ENCODE results near the gene MTREX. TPM values are rescaled to one million over a fixed set of nuclear protein-coding genes. Genes with fewer than 3 reads are reported as not detected.

The MTREX gene
- total RNA-seq, 1 donor from 2014 or later, result 21.1 TPM

DNA sequence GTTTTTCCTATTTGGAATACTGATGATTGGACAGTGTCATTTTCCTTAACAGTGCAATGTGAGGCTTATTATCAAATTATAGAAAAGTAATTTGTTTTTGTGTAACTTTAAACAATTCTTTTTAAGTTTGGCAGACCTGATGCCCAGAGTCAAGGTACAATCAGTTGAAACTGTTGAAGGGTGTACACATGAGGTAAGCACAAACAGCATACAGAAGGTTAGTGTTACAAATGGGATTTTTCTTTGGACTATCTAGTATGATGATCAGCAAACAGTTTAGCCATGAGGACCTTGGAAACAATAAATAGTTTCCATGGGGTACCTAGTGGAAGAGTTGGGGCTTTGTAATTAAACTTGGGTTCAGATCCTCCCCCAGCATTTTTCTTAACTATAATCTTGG, 16.2 kb downstream of the MTREX start:
- ATAC-seq, result peak; percentile 89
- DNase-seq (ENCODE audit: low spot score), result no peak

DNA sequence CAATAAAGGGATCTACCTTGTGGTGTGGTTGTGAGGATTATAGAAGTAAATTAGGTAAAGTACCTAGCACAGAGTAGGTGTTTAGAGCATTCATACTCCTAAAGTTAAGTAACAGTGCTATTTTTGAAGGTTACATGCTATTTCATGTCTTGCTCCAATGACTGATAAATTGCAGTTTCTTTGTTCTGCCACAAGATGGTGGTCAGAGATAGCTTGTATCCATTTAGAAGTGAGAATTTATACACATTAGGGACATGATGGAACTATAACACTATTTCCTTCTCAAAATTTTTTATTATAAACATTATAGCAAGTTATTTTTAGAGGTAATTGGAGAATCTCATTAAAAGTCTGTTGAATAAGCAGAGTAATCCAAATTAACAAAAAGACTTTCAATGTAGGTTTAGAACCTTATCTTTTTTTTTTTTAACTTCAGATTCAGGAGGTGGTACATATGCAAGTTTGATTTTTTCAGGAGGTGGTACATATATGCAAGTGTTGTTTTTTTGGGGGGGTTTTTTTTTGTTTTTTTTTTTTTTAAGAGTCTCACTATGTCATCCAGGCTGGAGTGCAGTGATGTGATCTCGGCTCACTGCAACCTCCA, 17.1 kb downstream of the MTREX start:
- ATAC-seq (peak; percentile 86), DNase-seq (ENCODE audit: low spot score) (no peak)

DNA sequence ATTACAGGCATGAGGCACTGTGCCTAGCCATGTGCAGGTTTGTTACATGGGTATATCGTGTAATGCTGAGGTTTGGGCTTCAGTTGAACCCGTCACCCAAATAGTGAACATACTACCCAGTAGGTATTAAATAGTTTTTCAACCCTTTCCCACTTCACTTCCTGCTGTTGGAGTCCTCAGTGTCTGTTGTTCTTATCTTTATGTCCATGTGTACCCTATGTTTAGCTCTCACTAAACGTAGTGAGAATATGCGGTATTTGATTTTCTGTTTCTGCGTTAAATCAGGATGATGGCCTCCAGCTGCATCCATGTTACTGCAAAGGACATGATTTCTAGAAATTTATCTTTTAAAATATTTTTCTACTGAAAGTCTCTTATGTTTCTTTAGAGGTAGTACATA, 17.8 kb downstream of the MTREX start:
- ATAC-seq (no peak), DNase-seq (ENCODE audit: low spot score) (no peak)

DNA sequence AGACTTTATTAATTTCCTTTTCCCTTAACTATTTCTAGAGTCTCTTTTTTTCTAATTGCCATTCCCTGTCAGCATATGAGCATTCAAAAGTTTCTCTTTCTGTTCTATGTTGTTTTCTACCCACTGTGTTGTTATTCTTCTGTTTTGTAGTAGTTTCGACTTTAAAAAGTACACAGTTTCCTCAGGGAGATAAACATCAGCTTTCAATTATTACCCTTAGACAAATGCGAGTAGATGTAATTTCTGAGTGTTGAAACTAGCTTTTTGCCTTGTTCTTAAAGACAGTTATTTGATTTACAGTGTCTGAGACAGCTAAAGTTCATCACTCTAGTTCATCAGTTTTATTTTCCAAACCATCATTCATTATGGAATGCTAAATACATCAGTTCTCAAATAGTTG, 19.5 kb downstream of the MTREX start:
- no peak for DNase-seq (ENCODE audit: low spot score)
- ATAC-seq, result no peak

DNA sequence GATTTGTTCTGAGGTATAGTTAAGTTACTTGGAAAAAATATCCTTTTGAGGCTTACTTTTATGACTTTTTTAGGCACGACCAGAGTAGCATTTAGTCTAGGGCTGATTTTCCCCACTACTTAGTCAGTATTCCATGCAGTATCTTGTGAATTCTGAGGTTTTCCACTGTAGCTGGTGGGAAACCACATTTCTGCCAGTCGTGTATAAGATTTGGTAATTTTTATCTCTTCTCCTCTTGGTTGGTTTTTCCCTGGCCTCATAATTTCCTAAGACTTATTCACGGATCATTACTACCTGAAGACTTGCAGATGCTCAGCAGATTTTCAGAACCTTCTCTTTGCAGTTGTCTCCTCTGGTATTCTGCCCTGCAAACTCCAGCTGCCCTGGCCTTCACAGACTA, 23.5 kb downstream of the MTREX start:
- no peak for ATAC-seq

DNA sequence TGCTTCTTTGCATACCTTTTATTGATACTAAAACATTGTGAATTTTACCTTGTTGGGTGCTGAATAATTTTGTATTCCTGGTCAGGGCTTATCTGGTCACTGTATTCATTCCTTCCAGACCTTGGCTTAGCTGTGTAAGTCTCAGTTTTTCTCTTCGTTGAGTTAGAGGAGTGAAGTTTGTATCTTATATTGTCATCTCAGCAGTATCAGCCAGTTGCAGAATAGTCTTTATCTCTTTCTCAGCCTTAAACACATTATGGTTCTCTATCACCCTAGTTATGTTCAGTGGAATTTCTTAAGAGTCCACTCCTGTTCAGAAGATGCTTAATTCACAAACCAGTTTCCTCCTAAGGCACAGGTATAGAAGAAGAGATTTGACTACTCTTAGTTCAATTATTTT, 25.2 kb downstream of the MTREX start:
- no peak for ATAC-seq
- no peak for DNase-seq (ENCODE audit: low spot score)

More for the DNA sequence above, 23.5 kb downstream of the MTREX start:
- no peak for DNase-seq (ENCODE audit: low spot score)

DNA sequence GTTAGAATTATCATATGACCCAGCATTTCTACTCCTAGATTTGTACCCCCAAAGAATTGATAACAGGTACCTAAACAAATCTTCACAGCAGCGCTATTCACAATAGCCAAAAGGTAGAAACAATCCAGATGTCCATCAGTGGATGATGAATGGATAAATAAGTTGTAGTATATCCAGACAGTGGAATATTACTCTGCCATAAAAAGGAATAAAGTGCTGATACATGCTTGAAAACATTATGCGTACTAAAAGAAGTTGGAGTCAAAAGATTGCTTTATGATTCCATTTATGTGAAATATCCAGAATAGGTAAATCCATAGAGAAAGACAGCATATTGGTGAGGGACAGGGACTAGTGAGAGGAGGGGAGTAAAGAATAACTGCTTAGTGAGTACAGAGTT, 26.0 kb downstream of the MTREX start:
- no peak for DNase-seq (ENCODE audit: low spot score)
- ATAC-seq, result no peak

DNA sequence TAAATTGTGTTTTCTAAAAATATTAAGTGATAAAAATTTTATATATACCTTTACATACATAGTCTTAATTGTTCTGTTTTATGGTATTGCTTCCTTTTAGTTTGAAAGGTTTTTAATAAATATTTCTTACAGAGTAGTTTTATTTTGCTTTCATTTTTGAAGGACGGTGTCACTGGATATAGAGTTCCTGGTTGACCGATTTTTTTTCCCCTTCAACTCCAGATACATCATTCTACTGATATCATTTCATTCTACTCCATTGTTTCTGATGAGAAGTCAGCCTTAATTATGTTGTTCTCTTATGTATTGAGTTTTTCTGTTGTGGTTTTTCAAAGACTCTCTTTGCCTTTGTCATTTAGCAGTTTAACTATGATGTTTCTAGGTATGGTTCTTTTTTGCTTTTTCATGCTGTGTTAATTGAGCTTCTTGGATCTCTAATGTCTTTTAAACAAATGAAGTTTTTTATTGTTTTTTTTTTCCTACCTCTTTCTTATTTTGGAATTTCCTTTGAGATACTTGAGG, 30.4 kb downstream of the MTREX start:
- DNase-seq (ENCODE audit: low spot score) (no peak), ATAC-seq (peak; percentile 60)

DNA sequence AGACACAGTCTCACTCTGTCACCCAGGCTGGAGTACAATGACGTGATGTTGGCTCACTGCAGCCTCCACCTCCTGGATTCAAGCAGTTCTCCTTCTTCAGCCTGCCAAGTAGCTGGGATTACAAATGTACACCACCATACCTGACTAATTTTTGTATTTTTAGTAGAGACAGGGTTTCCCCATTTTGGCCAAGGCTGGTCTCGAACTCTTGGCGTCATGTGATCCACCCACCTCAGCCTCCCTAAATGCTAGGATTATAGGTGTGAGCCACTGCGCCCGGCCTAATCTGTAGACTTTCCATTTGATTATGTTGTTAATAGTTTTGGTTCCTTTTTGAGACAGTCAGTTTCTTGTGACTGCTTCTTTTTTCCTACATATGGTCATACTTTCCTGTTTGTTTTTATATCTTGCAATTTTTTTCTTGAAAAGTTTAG, 31.0 kb downstream of the MTREX start:
- no peak for DNase-seq (ENCODE audit: low spot score)
- ATAC-seq, result peak; percentile 53

DNA sequence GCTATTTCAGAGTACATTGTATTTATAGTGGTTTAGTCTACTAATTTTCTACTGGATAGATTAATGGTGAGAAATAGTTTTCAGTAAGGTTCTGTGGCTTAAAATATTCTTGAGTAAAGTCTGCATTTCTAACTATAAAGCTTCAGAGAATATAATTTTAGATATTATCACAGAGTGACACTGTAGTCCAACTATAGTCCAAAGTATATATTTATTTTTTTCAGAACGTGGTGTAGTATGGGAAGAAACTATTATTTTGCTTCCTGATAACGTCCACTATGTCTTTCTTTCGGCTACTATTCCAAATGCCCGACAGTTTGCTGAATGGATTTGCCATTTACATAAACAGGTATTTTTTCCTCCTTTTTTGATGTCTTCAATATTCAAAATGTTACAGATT, 35.3 kb downstream of the MTREX start:
- DNase-seq (ENCODE audit: low spot score) (no peak), ATAC-seq (peak; percentile 37)

DNA sequence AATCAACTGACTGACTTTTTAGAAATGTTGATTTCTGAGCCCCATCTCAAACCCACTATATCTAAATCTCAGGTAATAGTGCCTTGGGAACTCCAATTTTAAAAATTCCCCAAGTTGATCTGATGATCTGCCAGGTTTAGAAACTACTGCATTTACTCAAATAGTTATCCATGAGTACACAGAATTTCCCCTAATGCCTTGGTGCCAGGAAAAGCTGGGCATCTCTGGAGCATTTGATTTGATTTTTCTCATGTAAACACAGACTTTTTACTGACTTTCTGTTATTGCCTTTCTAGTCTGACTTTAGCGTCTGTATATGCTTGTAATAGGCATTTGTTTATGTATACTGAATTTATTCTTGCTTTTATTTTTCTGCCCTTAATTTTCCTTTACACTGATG, 35.8 kb downstream of the MTREX start:
- ATAC-seq, result peak; percentile 54

DNA sequence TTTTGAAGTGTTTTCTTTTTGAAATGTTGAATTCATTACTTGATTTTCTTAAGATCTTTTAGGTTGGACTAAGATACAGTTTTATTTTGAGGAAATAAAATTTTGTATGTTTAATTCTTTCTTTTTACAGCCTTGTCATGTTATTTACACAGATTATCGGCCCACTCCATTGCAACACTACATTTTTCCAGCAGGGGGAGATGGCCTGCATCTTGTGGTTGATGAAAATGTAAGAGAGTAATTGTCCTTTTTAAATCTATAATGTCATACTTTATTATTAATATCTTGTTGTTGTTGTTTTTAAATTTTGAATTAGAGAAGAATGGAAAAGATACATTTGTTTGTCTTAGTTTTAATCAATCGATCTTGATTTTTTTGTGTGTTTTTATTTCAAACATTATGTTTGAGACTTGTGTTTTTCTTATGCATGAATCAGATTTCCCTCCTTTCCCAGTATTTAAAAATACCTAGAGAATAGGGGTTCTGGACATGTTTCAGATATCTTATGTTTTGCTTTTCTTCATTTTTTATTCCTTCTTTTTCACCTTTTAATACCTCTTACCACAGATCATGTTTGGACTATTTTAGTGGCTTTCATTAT, 36.7 kb downstream of the MTREX start:
- DNase-seq (ENCODE audit: low spot score) (peak; percentile 62), ATAC-seq (peak; percentile 70)

More for the DNA sequence above, 35.8 kb downstream of the MTREX start:
- DNase-seq (ENCODE audit: low spot score), result no peak

DNA sequence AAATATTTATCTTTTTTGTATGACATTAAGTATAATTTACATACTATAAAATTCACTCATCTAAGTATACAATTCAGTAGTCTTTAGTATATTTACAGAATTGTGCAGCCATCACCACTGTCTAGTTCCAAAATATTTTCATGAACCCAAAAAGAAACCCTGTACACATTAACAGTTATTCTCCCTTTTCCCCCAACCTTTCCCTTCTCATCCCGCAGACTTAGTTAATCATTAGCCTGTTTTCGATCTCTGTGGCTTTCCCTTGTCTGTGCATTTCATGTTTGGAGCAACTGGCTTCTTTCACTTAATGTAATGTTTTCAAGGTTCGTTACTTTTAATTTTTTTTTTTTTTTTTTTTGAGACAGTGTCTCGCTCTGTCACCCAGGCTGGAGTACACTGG, 37.5 kb downstream of the MTREX start:
- peak; percentile 85 for ATAC-seq
- DNase-seq (ENCODE audit: low spot score), result no peak

DNA sequence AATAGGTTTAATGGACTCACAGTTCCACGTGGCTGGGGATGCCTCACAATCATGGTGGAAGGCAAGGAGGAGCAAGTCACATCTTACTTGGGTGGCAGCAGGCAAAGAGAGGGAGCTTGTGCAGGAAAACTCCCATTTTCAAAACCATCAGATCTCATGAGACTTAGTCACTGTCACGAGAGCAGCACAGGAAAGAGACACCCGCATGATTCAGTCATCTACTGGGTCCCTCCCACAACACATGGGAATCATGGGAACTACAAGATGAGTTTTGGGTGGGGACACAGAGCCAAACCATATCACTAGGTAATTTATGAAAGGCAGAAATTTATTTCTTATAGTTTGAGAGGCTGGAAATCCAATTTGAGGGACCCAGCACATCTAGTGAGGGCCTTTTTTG, 40.0 kb downstream of the MTREX start:
- DNase-seq (ENCODE audit: low spot score) (no peak), ATAC-seq (no peak)

DNA sequence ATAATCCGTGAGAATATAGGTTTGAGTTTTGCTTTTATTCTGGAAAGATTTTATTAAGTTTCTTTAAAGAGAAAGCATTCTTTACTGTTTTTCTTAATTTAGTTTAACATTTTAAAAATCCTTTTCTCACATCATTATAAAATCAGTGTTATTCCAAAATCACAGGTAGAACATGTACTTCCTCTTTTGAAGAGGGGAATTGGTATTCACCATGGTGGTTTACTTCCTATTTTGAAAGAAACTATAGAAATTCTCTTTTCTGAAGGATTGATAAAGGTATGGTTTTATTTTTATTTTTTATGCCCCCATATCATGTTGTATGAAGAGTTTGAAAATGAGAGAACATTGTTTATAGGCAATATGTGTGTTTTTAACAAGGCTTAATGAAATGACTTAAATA, 43.0 kb downstream of the MTREX start:
- ATAC-seq (no peak), DNase-seq (ENCODE audit: low spot score) (no peak)

DNA sequence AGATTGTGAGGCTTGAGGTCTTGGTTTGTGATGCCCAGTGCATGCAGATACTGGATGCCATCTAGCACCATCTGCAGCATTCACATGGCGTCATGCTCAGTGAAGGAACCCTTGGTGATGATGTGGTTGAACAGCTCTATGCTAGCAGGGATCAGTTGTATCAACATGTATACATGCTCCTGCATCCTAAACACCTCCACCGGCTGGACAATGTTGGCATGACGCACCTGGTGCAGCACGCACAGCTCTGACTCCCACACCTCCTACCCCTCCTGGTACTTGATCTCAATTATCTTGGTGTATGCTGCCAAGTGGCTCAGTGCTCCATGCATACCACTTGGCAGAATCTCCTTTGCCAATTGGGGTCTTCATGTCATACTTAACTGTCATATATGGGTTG, 49.1 kb downstream of the MTREX start:
- no peak for ATAC-seq
- no peak for DNase-seq (ENCODE audit: low spot score)

DNA sequence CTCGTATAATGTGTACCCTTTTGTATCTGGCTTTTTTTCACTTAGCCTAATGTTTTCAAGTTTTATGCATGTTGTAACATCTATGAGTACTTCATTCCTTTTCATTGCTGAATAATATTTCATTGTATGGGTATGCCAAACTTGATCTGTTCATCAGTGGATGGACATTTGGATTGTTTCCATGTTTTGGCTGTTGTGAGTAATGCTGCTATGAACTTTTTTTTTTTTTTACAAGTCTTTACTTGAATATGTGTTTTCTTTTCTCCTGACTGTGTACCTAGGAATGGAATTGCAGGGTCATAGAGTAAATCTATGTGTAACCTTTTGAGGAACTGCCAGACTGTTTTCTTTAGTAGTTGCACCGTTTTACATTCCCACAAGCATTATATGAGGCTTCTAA, 52.4 kb downstream of the MTREX start:
- no peak for ATAC-seq
- DNase-seq (ENCODE audit: low spot score), result no peak

DNA sequence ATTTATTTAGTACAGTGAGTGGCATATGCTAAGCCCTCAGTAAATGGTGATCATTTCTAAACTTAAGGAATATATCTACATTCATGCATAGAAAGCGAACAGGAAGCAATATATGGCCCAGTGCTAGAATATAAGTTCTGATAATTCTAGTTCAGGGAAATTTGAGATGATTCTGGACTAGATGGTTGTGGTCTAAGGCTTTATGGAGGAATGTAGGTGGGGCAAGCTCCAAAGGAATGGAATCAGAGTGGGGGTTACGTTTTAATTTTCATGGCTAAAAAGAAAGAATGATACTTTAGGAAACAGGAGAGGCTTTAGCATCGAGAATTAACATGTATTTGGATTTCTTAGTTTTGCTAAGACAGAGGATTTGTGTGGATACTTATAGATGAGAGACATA, 56.1 kb downstream of the MTREX start:
- ATAC-seq (no peak), DNase-seq (ENCODE audit: low spot score) (no peak)

DNA sequence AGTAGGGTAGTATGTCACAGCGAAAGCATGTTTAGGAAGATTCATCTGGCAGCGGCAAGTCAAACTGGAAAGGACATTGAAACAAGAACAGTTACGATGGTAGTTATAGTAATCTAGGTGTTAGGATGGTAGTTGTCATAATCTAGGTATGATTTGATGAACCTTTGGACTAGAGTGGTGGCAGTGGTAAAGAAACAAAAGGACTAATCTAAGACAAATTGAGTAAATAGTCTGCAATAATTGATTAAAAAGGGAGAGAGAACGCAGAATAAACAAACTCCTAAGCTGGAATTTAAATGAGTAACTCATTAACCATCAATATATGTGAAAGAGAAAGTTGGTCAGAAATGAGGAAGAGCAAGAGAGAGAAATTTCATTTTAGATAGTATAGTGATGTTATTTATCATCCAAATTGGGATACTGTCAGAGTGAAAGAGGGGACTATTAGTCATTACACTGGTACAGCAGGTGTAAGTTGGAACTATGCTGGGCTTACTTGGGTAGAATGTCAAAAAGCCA, 56.8 kb downstream of the MTREX start:
- DNase-seq (ENCODE audit: low spot score), result no peak
- peak; percentile 62 for ATAC-seq

DNA sequence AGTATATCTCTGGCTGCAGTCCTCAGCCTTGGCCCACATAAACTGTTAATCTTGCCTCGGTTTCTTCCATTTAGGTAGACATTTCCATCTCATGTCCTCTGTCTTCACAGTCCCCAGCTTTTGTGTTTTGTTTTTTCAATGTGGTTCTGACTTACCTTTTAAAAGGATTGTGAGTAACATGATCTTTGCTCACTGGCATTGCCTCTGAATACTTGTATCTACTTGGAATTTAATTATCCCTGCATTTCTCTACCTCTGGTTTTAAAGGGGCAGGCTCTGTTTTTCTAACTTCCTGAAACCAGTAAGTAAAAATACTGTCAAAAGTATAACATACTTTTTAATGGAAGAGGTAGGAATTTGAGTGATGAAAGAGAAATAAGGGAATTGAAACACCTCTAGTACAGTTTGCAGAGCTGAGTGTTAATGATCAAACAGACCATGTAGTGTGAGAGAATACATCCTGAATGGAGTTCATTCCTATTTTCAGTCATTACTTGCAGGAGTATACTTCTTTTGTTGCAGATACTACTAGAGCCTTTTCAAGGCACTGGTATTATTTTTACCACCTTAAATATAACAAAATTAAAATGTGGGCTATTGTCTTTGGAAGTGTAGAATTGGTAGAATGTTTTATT, 62.6 kb downstream of the MTREX start:
- DNase-seq (ENCODE audit: low spot score) (no peak), ATAC-seq (peak; percentile 37)

DNA sequence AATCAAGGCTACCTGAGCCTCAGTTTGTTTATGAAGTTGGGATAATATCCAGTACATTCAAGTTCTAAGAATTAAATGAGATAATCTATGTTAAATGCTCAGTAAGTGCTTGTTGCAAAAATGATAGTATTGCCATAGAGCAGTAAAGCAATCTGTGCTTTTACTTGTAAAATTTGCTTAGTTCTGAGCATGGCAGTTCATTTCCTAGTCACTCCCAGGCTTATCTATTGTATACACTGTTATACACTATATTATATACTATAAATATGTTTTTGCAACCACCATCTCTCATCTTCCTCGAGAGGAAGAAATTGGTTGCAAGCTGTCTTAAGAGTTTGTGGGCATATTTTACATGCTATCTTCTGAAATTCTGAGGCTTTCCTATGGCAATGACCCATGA, 63.4 kb downstream of the MTREX start:
- ATAC-seq, result no peak
- DNase-seq (ENCODE audit: low spot score), result no peak
